Stimulated activated CD8-positive, alpha-beta memory T cell treated with anti-CD3 and anti-CD28 coated beads, Interleukin-7, amount 100 ng/mL, for 48 hours (primary cell): ENCODE measurements around the gene NRROS.
"Not testable (repeated sequence)": the region's sequence is repeated elsewhere in the genome, so short reads cannot be mapped to it uniquely, and the experiment has no call there.

ENCODE experiments used
- DNase-seq, 2 donors: peaks; one replicate each; pipeline ENCODE4 v3.0.0-alpha.2; 2020; ENCODE audit warnings: low read depth in 1 of 2; ENCODE audit errors: extremely low read depth in 1 of 2

NRROS gene

DNA sequence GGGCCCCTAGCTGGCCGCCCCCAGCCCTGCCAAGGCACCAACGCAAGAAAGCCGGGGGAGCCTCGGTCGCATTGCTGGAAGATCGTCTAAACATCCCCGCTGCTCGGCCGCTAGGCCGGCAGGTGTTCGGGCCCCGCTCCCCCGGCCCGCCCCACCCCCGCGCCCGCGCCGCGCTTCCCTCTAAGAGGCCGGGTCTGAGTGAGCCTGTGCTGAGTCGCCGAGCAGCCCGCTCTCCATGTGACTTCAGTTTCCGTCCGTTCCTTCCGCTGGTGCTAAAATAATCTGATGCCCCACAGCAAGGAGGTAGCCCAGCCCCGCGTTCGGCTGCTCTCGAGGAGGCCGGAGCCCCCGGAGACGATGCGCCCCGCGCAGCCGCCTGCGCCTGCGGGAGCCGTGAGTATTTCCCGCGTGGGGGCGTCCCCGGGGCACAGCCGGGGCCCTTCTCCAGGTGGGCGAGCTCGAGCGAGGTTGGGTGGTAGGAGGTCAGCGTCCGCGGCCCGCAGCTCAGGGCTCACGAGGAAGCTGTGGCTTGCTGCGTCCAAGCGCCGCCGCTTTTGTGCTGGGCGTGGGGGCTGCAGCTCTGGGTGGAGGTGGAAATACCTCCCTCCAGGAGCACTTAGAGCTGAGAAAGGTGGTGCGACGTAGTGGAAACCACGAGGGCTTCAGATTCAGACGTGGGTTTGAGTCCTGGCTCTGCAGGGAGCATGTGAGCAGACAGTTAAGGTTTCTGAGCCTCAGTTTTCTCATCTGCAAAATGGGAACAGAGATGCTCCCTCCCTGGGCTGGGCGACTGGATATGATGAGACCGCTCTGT is at the start of gene NRROS:
TSS of gene NRROS (plus strand) at position 212 of the 814 bp plus-strand sequence. CDS start 14,846 bp downstream, outside the sequence.
- peak; percentile 43 to 59 for DNase-seq

GRCh38 chr3:196590279-196590678 is 49.2 kb upstream of the NRROS start:
- no peak for DNase-seq

DNA sequence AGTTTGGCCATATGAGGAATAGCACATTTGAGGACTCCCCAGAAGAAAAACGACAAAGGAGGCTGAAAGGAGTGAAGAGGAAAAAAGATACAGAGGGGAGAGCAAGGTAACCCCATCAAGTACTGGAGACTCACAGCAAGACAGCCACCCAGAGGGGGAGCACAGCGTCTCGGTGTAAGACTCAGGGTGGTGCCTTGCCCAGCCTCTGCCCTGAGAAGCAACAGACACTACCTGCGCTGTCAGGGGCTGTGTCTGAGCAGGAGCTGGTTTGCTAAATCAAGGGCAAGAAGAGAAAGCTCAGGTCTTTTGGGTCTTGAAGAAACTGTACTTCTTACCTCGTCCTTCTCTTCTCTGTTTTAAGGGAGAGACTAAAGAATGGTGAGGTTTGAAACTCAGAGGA is 43.1 kb upstream of the NRROS start:
- DNase-seq = no peak

- DNase-seq = not testable (repeated sequence)
Measured at GRCh38 chr3:196597971-196598733, 41.3 kb upstream of the NRROS start.

DNA sequence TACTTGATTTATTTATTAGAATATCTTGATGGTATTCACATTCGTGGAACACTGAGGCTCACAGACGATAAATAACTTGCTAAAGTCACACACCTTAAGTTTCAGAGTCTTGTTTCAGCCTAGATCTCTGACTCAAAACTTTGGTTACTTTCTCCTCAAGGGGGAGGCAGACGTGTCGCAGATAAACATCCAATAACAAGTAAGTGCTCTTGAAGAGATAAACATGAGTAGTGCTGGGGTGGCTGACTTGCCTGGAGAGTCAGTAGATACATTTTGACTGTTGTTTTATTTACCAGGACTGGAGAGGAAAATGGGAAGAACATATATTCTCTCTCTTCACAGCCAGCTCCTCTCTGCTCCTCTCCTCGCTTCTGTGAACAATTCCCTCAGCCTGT is 39.8 kb upstream of the NRROS start:
- DNase-seq = no peak

DNA sequence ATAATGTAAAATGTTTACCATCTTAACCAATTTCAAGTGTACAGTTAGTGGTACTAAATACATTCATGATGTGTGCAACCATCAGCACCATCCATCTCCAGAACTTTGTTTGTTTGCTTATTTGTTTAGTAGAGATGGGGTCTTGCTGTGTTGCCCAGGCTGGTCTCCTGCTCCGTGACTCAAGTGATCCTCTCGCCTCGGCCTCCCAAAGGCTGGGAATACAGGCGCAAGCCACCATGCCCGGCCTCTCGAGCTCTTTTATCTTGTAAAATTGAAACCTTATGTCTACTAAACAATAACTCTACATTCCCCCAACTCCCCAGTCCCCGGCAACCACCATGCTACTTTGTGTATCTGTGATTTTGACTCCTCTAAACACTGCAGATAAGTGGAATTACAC is 39.1 kb upstream of the NRROS start:
- DNase-seq = no peak

GRCh38 chr3:196602673-196603072 is 36.8 kb upstream of the NRROS start:
- DNase-seq = no peak

GRCh38 chr3:196603683-196604082 is 35.8 kb upstream of the NRROS start:
- no peak for DNase-seq

DNA sequence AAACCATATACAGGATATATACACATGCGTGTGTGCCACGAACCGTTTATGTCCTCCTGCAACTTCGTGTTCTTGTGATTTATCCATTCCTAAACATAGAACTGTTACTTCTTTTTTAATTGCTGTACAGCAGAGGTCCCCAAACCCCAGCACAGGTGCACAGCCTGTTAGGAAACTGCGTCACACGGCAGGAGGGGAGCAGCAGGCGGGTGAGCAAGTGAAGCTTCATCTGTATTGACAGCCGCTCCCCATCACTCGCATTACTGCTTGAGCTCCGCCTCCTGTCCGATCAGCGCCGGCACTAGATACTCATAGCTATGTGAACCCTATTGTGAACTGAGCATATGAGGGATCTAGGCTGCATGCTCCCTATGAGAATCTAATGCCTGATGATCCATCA is 34.9 kb upstream of the NRROS start:
- no peak for DNase-seq

DNA sequence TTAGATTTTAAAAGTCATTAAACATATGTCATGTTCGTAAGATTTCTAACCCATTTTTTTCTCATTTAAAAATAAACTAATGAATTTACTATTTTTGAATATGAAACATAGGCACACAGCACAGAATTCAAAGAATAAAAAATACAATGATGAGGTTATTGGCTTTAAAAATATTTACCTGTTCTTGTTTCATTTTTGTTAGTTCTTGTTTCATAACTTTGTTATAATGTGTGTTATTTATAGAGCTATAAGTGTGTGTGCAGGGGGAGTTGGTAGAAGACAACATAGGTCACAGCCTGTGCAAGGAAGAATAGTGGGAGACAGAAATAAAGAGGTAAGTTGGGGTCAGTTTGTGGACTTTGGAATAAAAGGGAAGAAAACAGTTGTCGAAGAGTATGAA is 30.8 kb upstream of the NRROS start:
- no peak for DNase-seq

GRCh38 chr3:196609343-196609775 is 30.1 kb upstream of the NRROS start:
- DNase-seq = peak; percentile 84 to 91

DNA sequence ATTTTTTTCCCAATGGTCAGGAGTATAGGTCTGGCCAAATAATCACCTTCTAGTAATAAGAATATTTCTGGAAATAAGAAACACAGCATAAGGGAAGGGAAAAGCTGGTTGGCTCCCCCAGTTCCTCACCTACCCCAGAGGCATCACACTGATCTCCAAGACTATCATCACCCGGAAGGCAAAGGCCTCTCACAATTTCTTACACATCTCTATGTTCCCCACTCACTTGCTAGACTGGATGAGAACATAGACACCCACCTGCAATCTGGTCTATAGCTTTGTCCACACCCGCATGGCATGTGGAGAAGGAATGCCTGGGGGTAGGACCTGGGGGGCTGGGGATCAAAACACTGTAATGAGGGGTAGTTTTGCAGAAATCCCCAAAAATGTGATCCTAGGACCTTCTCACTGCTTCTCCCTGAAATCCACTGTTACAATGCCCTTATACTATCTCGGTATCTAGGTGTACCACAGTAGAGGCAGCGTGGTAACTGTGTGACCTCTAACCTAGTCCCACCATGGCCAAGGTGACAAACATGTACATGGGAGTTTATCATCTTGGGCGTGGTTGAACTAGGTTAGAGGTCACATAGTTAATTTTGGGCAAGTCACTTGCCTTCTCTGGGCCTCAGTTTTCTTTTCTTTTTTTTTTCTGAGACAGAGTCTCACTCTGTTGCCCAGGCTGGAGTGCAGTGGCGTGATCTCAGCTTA is 29.5 kb upstream of the NRROS start:
- no peak for DNase-seq

DNA sequence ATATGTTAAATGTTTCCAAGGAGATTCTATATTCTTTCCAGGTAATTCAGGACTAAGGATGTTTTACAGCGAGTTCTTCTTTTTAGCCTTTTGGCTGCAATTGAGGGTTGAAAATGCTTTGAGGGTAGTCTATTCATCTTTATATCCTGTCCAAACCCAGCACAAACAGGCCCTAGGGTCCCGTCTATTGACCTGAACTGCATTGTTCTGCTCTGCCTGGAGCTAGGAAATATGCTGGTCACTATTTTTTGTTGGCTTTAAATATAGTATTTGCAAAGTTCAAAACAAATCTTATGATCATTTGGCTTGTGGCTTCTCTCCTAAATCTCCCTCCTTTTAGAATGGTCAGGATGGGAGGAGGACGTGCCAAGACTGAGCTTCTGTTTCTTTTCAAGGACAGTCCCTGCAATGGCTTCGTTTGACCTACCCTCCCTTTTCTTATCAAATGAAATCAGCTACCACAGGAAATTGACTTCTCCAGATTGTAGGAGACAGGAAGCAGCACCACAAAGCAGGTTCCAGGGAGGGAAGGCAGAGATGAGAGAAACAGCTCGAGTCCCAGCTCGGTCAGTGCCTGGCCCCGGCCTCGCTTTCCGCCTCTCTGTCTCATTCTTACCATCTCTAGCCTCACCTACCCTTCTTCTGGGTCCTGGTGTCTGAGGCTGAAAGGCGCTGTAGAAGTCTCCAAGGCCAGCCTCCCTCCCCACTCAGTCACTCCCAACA is 27.6 kb upstream of the NRROS start:
- no peak for DNase-seq

GRCh38 chr3:196615234-196615633 is 24.3 kb upstream of the NRROS start:
- not testable (repeated sequence) for DNase-seq

GRCh38 chr3:196617256-196617655 is 22.2 kb upstream of the NRROS start:
- no peak for DNase-seq

GRCh38 chr3:196619223-196619622 is 20.3 kb upstream of the NRROS start:
- DNase-seq = no peak

- not testable (repeated sequence) for DNase-seq
Measured at GRCh38 chr3:196619627-196620026, 19.9 kb upstream of the NRROS start.

- peak in 1 of 2 donors; percentile 63 for DNase-seq
Measured at GRCh38 chr3:196620161-196620604, 19.3 kb upstream of the NRROS start.

- DNase-seq = no peak
Measured at GRCh38 chr3:196620684-196621083, 18.8 kb upstream of the NRROS start.

- no peak for DNase-seq
Measured at GRCh38 chr3:196621611-196622010, 17.9 kb upstream of the NRROS start.
